Measurements from ENCODE around the gene FAM13C.

- TF ChIP-seq CTCF (conservative IDR thresholded peaks at IDR 0.05 in 1 of 2, IDR thresholded peaks at IDR 0.05 in 1 of 2; ENCODE audit: extremely low read depth in 1 of 2, insufficient read depth in 1 of 2, low read depth in 1 of 2, low read length in 2 of 2), result no peak
- no peak for TF ChIP-seq EZH2 (IDR thresholded peaks at IDR 0.05; ENCODE audit: borderline replicate concordance, low read length)
Observed at GRCh38 chr10:59266321-59266720, 96.0 kb downstream of the FAM13C start.
